ENCODE results near the gene TMEM131L. TPM values are rescaled to one million over a fixed set of nuclear protein-coding genes. Genes with fewer than 3 reads are reported as not detected.
"Not testable (repeated sequence)": the region's sequence is repeated elsewhere in the genome, so short reads cannot be mapped to it uniquely, and the experiment has no call there.

The TMEM131L gene
- total RNA-seq, 1 donor from 2014 or later = 28.1 TPM

DNA sequence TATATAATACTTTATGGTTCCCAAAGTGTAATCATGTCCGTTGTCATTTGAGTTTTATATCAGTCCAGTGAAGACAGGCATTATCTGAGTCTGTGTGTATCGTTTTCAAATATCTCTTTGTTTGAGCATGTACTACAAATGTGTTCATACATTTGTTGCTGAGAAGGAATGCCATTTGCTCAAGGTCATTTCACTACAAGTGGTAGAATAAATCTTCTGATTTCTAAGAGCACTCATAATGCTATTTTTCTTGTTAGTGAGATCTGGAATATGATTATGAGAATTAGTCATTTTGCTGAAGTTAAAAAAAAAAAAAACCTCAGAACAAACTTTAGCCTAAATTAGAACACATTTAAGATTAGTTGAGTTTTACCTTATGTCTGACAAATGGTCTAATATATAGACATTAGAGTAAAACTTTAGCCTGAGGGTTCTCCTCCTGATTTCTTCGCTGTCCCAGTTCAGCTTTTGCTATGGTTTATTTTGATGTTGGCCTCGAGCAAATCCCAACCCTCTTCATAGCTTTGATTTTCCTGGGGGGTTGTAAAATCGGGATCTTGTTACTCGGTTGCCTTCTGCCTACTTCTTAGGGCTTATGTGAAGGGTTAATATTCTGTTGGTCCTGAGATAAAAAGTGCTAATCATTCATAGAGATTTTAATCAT is 87.1 kb downstream of the TMEM131L start:
- H3K4me3 Mint-ChIP-seq (ENCODE audit: low read depth) = no peak overlapping the region

DNA sequence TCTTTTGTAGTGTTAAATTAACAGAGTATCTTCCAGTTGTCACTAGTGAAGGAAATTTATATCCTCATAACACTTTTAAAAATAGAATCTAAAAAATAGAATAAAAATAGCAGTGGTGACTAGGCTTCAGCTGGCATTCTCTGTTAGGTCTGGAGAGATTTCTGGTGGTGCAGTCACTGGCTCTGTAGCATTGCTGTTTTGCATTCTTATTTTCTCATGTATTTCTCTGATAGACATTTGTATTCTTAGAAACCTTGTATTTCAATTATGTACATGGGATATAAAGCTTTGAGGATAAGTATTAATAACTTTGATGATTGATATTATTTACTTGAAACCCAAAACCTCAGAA is 87.6 kb downstream of the TMEM131L start:
- Mint-ChIP-seq H3K27ac (no peak overlapping the region), H3K27me3 (ENCODE audit: low read depth) (no peaks in the 10 kb centered on the region), H3K9me3 (no peaks in the 10 kb centered on the region), H3K4me3 (ENCODE audit: low read depth) (no peak overlapping the region), H3K4me1 (ENCODE audit: low read depth) (peaks cover 14% of the 10 kb centered on the region), H3K36me3 (ENCODE audit: low read depth) (peaks cover 40% of the 10 kb centered on the region)
- intact Hi-C loops (cut with micrococcal nuclease) = loop anchor here (2.0 kb wide), 1 partner anchor 25 kb away; no protein-coding TSS in a partner anchor
- no peak for DNase-seq (ENCODE audit: low spot score)

More for the DNA sequence above, 87.1 kb downstream of the TMEM131L start:
- intact Hi-C loops (cut with micrococcal nuclease) = loop anchor here (2.0 kb wide), 1 partner anchor 24 kb away; no protein-coding TSS in a partner anchor
- no peaks in the 10 kb centered on the region for H3K9me3 Mint-ChIP-seq
- H3K27ac Mint-ChIP-seq = no peak overlapping the region
- H3K4me1 Mint-ChIP-seq (ENCODE audit: low read depth) = peaks cover 17% of the 10 kb centered on the region
- H3K36me3 Mint-ChIP-seq (ENCODE audit: low read depth) = peaks cover 37% of the 10 kb centered on the region
- no peak for DNase-seq (ENCODE audit: low spot score)
- H3K27me3 Mint-ChIP-seq (ENCODE audit: low read depth) = no peaks in the 10 kb centered on the region

DNA sequence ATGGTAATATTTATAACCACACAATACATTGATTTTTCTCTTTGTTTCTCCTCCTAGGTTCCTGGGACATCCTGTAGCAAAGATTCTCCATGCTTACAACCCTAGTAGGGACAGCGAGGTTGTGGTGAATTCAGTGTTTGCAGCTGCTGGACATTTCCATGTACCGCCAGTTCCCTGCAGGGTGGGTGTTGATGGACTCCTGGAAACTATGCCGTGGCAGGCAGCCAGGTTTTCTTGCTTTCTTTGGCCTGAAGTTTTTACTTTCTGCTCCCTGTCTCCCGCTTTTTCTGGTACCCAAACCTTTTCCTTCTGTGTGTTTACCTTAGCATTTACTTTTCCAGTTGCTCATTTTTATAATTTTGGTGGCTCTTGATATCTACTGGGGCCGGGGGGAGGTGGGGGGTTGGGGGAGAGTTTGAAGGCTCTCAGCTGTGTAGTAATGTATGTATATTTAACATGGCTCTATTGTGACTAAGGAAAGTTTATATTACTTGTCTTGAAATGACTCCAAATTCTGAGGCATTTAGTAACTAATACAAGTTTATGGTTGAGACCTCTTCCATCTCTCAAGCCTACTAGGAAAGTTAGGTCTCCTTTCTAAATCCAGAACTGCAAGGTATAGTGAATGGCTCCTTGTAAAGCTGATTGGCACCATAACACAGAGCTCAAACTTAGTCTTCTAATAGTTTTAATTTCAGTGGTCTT is 89.7 kb downstream of the TMEM131L start:
- intact Hi-C loops (cut with micrococcal nuclease) = no loop called here
- Mint-ChIP-seq H3K27ac (no peak overlapping the region), H3K4me1 (ENCODE audit: low read depth) (peaks cover 16% of the 10 kb centered on the region), H3K36me3 (ENCODE audit: low read depth) (peaks cover 50% of the 10 kb centered on the region), H3K9me3 (peaks cover 5% of the 10 kb centered on the region), H3K27me3 (ENCODE audit: low read depth) (no peaks in the 10 kb centered on the region), H3K4me3 (ENCODE audit: low read depth) (no peak overlapping the region)
- DNase-seq (ENCODE audit: low spot score) = no peak

DNA sequence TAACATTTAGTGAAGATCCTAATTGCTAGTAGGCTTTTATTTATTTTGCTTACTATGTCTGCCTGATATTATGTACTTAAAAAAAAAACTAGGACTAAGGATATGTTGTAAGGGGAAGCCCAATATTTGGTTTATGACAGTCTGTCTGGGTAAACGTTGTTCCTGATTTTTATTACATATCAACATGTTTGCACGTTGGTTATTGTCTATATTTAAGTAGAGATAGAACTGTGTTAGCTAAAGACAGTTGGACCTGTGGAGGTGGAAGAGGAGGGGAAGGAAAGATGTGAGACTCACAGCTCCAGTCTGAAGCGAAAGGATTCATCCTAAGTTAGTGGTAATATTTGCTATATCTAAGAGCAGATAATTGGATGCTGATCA is 90.3 kb downstream of the TMEM131L start:
- intact Hi-C loops (cut with micrococcal nuclease) = no loop called here
- peaks cover 54% of the 10 kb centered on the region for H3K36me3 Mint-ChIP-seq (ENCODE audit: low read depth)
- H3K9me3 Mint-ChIP-seq = peaks cover 9% of the 10 kb centered on the region
- no peak overlapping the region for H3K4me3 Mint-ChIP-seq (ENCODE audit: low read depth)
- no peaks in the 10 kb centered on the region for H3K27me3 Mint-ChIP-seq (ENCODE audit: low read depth)
- DNase-seq (ENCODE audit: low spot score) = no peak
- peaks cover 19% of the 10 kb centered on the region for H3K4me1 Mint-ChIP-seq (ENCODE audit: low read depth)
- H3K27ac Mint-ChIP-seq = no peak overlapping the region

DNA sequence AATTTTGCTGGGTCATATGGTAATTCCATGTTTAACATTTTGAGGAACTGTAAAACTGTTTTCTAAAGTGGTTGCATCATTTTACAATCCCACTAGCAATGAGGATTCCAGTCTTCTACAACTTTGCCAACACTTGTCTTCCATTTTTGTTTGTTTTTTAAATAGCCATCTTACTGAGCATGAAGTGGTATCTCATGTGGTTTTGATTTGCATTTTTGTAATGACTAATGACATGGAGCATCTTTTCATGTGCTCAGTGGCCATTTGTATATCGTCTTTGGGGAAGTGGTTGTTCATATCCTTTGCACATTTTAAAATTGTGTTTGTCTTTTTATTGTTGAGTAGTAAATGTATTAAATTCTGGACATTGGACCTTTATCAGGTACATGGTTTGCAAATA is 94.7 kb downstream of the TMEM131L start:
- Mint-ChIP-seq H3K36me3 (ENCODE audit: low read depth) (peaks cover 68% of the 10 kb centered on the region), H3K4me1 (ENCODE audit: low read depth) (peaks cover 17% of the 10 kb centered on the region), H3K27ac (no peak overlapping the region), H3K9me3 (peaks cover 12% of the 10 kb centered on the region), H3K27me3 (ENCODE audit: low read depth) (no peaks in the 10 kb centered on the region), H3K4me3 (ENCODE audit: low read depth) (no peak overlapping the region)
- no peak for DNase-seq (ENCODE audit: low spot score)
- intact Hi-C loops (cut with micrococcal nuclease) = no loop called here

DNA sequence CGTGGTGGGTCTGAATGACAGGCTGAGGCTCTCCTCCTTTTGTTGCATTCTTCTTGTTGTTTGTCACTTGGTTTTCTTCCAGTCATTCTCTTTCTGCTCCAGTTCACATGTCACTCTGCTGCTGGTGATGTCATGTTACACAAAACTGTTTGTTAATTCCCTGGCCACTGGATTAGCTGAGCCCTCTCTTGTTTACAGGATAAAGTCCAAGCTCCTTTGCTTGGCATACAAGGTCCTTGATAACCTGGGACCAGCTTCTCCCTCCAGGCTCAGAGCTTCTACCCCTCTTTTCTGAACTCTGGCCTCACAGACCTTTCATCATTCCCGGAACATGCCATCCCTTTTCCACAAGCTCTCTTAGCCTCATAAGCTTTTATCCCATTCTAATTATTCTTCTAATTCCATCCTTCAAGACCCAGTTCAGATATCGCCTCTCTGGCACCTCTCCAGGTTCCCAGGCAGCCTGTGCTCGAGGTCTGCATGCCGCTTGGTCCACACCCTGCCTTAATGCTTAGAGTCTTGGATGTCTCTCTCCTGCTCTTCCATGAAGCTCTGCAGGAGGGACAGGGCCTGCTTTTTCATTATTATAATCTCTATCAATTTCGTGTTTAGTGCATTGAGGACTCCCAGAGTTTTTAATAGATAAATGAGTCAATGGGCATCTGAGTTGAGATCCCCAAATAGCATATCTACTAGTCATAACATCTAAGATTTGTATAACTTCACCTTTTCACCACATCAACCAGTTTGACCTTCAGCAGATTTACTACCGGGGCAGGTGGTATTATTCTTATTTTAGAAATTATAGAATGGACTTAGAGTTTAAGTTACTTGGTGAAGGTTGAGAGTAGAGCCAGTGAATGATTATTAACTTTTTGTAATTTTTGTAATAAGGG is 98.7 kb downstream of the TMEM131L start:
- Mint-ChIP-seq H3K27me3 (ENCODE audit: low read depth) (no peaks in the 10 kb centered on the region), H3K27ac (no peak overlapping the region), H3K4me1 (ENCODE audit: low read depth) (peaks cover 24% of the 10 kb centered on the region), H3K4me3 (ENCODE audit: low read depth) (no peak overlapping the region), H3K9me3 (peaks cover 12% of the 10 kb centered on the region), H3K36me3 (ENCODE audit: low read depth) (peaks cover 57% of the 10 kb centered on the region)
- intact Hi-C loops (cut with micrococcal nuclease) = no loop called here
- no peak for DNase-seq (ENCODE audit: low spot score)

DNA sequence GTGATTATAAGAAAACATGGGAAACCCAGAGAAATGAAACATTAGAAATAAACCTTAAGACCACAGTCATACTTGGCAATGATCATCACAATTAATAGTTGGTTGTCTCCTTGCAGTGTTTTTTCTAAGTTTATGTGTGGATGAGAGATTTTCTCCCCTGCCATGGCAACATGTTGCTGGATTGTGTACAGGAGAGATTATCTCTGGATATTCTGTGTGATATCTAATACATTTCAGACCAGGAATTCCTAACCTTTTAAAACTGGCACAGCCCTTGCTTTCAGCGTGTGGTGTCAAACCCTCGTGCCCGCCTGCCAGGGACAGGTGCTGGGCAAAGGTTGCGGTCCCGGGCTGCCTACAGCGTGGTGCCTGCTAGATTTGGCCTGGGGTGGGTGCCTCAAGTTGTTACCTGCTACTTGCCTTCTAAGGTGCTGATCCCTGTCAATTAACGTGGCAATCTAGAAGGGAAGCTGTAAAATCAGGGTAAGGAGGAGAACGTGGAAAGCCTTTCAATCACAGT is 100.5 kb downstream of the TMEM131L start:
- Mint-ChIP-seq H3K4me1 (ENCODE audit: low read depth) (peaks cover 29% of the 10 kb centered on the region), H3K27me3 (ENCODE audit: low read depth) (no peaks in the 10 kb centered on the region), H3K36me3 (ENCODE audit: low read depth) (peaks cover 42% of the 10 kb centered on the region), H3K27ac (no peak overlapping the region), H3K4me3 (ENCODE audit: low read depth) (no peak overlapping the region), H3K9me3 (peaks cover under 1% of the 10 kb centered on the region)
- intact Hi-C loops (cut with micrococcal nuclease) = no loop called here
- DNase-seq (ENCODE audit: low spot score) = no peak

DNA sequence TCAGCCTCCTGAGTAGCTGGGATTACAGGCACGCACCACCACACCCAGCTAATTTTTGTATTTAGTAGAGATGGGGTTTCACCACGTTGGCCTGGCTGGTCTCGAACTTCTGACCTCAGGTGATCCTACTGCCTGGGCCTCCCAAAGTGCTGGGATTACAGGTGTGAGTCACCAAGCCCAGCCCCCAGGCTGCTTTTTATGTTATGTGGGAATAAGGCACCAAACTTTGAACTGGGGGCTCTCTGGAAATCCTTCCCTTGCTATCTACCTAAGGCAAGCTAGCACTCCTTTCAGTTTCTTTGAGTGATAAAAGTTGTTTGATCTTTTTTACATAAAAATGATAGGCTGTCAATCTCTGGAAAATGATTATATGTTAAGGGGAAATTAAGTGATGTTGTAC is 101.5 kb downstream of the TMEM131L start:
- H3K9me3 Mint-ChIP-seq; intact Hi-C loops (cut with micrococcal nuclease); DNase-seq (ENCODE audit: low spot score); H3K27me3 Mint-ChIP-seq (ENCODE audit: low read depth); H3K4me3 Mint-ChIP-seq (ENCODE audit: low read depth); H3K27ac Mint-ChIP-seq: not testable (repeated sequence)
- Mint-ChIP-seq H3K4me1 (ENCODE audit: low read depth) (peaks cover 30% of the 10 kb centered on the region), H3K36me3 (ENCODE audit: low read depth) (peaks cover 44% of the 10 kb centered on the region)

DNA sequence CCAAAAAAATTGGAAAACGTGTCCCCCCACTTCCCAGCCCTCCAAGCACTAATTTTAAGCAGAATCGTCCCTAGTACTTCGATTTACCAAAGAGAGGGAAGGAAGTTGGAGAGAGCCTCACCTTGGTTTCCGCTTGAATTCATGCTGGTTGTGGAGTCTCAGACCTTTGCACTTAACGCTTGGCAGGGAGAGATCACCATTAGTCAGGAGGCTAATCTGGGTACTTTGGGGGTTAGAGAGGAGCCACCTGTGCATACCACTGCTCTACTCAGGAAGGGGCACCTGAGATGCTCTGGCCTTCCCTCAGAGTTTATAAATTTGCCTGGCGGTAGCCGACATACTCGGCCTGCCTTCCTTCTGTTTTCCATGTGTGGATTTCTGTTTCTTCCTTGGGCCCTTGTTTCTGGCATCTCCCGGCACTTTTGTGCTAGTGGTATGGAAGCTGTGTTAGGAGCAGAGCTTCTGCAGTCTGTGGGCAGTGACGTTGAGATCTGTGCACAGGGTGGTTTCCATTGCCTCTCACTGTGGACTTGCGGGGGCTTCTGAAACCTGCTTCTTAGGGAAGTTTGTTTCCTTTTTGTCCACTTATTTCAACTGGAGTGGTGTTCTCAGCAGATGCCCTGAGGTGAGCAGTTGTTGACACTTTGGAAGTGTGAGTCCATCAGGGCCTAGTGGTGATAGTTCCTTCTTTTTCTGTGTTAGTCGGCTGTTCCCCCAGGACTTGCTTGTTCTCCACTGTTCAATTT is 104.2 kb downstream of the TMEM131L start:
- intact Hi-C loops (cut with micrococcal nuclease) = loop anchor here (10.0 kb wide), 1 partner anchor 346 kb away; no protein-coding TSS in a partner anchor
- no peak for DNase-seq (ENCODE audit: low spot score)
- Mint-ChIP-seq H3K36me3 (ENCODE audit: low read depth) (peaks cover 32% of the 10 kb centered on the region), H3K9me3 (no peaks in the 10 kb centered on the region), H3K27me3 (ENCODE audit: low read depth) (no peaks in the 10 kb centered on the region), H3K4me1 (ENCODE audit: low read depth) (peaks cover 51% of the 10 kb centered on the region), H3K4me3 (ENCODE audit: low read depth) (no peak overlapping the region), H3K27ac (no peak overlapping the region)

DNA sequence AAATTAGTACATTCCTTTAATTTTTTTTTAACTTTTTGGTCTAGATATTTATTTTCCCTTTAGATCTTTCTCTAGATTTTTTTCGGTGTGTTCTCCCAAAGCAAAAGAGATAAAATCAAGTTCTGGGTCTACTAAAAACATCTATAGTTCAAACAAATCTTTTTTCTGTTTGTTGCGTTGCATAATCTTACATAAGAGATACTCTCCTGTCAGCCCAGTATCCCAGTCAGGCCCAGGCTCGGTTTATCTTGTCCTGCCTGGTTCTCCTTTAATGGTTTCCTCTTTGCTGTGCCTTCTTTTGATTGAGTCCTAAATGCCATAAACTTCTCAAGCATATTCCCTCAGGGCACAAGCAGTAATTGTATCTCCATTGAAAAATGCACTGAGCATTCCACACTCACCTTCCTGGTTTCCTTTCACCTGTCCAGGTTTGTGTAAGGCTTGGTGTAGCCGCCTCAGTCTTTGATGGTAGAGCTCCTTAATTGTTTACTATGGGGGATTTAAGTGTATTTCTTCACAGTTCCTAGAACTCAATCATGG is 104.9 kb downstream of the TMEM131L start:
- Mint-ChIP-seq H3K27ac (no peak overlapping the region), H3K36me3 (ENCODE audit: low read depth) (peaks cover 32% of the 10 kb centered on the region), H3K4me3 (ENCODE audit: low read depth) (no peak overlapping the region), H3K27me3 (ENCODE audit: low read depth) (no peaks in the 10 kb centered on the region), H3K4me1 (ENCODE audit: low read depth) (peaks cover 55% of the 10 kb centered on the region), H3K9me3 (no peaks in the 10 kb centered on the region)
- DNase-seq (ENCODE audit: low spot score) = no peak
- intact Hi-C loops (cut with micrococcal nuclease) = loop anchor here (10.0 kb wide), 1 partner anchor 346 kb away; no protein-coding TSS in a partner anchor

DNA sequence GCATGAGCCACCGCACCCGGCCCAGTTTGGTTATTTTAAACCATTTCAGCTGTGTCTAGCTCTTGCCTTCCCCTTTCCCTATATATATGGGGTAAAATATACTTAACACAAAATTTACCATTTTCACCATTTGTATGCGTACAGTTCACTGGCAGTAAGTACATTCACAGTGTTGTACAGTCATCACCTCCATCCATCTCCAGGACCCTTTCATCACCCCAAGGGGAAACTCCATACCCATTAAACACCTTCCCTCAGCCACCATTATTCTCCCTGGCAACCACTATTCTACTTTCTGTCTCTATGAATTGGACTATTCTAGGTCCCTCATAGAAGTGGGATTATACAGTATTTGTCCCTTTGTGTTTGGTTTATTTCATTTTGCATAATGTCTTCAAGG is 106.4 kb downstream of the TMEM131L start:
- H3K9me3 Mint-ChIP-seq = no peaks in the 10 kb centered on the region

DNA sequence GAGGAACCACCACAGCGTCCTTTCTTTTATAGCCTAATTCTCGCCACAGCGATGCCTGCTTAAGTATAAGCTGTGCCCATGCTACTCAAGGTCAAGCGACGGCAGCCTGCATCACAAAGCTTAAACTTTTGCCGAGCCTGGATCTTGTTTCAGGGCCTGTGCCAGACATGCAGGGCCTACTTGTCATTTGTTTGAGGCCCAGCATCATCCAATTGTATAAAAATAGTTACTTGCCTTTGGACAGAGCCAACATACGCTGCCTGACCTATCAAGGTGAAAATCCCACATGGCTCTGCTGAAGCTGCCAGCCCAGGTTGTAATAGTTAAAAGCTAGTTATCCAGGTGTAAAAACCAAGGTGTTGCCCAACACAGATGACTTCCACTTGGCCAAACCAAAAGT is 107.1 kb downstream of the TMEM131L start:
- H3K4me1 Mint-ChIP-seq (ENCODE audit: low read depth) = peaks cover 59% of the 10 kb centered on the region
- no peaks in the 10 kb centered on the region for H3K27me3 Mint-ChIP-seq (ENCODE audit: low read depth)
- intact Hi-C loops (cut with micrococcal nuclease) = loop anchor here (10.0 kb wide), 1 partner anchor 348 kb away; no protein-coding TSS in a partner anchor
- no peak overlapping the region for H3K4me3 Mint-ChIP-seq (ENCODE audit: low read depth)
- no peak overlapping the region for H3K27ac Mint-ChIP-seq
- H3K9me3 Mint-ChIP-seq = no peaks in the 10 kb centered on the region
- DNase-seq (ENCODE audit: low spot score) = no peak
- H3K36me3 Mint-ChIP-seq (ENCODE audit: low read depth) = peaks cover 26% of the 10 kb centered on the region

More for the DNA sequence above, 106.4 kb downstream of the TMEM131L start:
- intact Hi-C loops (cut with micrococcal nuclease) = loop anchor here (10.0 kb wide), 1 partner anchor 348 kb away; no protein-coding TSS in a partner anchor
- H3K36me3 Mint-ChIP-seq (ENCODE audit: low read depth) = peaks cover 21% of the 10 kb centered on the region
- no peaks in the 10 kb centered on the region for H3K27me3 Mint-ChIP-seq (ENCODE audit: low read depth)
- no peak overlapping the region for H3K27ac Mint-ChIP-seq
- H3K4me3 Mint-ChIP-seq (ENCODE audit: low read depth) = no peak overlapping the region
- no peak for DNase-seq (ENCODE audit: low spot score)
- peaks cover 58% of the 10 kb centered on the region for H3K4me1 Mint-ChIP-seq (ENCODE audit: low read depth)
